ENCODE measurements around the gene ISOC2. TPM values are rescaled to one million over a fixed set of nuclear protein-coding genes. Genes with fewer than 3 reads are reported as not detected.
"Not testable (repeated sequence)": the region's sequence is repeated elsewhere in the genome, so short reads cannot be mapped to it uniquely, and the experiment has no call there.

The ISOC2 gene
- total and polyA plus RNA-seq, 8 donors = 23.8 to 49.4 (median 31.8) TPM

DNA sequence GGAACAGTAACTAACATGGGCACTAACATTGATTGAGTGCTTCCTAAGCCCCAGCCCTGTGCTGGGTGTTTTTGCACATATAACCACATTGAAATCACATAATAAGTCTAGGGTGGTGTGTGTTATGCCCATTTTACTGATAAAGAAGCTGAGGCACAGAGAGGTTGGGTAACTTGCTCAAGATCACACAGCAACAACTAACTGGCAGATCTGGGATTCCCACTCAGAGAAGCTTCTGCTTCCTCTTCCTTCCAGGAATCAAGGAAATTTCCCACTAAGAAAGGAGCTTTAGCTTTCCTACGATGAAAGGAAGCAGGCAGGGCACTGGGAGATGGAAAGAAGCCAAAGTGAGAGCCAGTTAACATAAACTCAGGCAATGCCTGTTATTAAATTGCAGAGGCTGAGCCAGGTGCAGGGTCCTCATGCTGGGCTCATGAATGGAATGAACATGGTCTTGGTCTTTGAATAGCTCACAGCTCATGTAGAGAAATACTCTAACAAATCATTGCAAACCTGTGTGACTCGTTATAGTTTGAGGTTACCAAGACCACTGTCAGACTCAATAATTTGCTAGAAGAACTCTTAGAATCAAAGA is 36.9 kb upstream of the ISOC2 start:
- Histone ChIP-seq H3K4me1 (peaks cover 0 to 3% of the 10 kb centered on the region in 2 donors), H3K27ac (no peak overlapping the region), H3K36me3 (no peaks in the 10 kb centered on the region), H3K4me3 (no peak overlapping the region), H3K9me3 (no peaks in the 10 kb centered on the region), H3K27me3 (peaks cover 0 to 16% of the 10 kb centered on the region in 2 donors)
- ATAC-seq (no peak), DNase-seq (no peak)
- TF ChIP-seq, protein P1, sequence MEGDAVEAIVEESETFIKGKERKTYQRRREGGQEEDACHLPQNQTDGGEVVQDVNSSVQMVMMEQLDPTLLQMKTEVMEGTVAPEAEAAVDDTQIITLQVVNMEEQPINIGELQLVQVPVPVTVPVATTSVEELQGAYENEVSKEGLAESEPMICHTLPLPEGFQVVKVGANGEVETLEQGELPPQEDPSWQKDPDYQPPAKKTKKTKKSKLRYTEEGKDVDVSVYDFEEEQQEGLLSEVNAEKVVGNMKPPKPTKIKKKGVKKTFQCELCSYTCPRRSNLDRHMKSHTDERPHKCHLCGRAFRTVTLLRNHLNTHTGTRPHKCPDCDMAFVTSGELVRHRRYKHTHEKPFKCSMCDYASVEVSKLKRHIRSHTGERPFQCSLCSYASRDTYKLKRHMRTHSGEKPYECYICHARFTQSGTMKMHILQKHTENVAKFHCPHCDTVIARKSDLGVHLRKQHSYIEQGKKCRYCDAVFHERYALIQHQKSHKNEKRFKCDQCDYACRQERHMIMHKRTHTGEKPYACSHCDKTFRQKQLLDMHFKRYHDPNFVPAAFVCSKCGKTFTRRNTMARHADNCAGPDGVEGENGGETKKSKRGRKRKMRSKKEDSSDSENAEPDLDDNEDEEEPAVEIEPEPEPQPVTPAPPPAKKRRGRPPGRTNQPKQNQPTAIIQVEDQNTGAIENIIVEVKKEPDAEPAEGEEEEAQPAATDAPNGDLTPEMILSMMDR (IDR thresholded peaks at IDR 0.05) = no peak
- intact Hi-C loops (cut with DNase I) = no loop called here

GRCh38 chr19:55497763-55498162 is 36.3 kb upstream of the ISOC2 start:
- ATAC-seq = no peak
- intact Hi-C loops (cut with DNase I) = no loop called here

GRCh38 chr19:55496820-55497219 is 35.4 kb upstream of the ISOC2 start:
- intact Hi-C loops (cut with DNase I); H3K4me3 ChIP-seq; H3K4me1 ChIP-seq; H3K9me3 ChIP-seq; ATAC-seq; H3K27ac ChIP-seq; H3K36me3 ChIP-seq: not testable (repeated sequence)
- DNase-seq = peak in 1 of 4 donors; percentile 64
- H3K27me3 ChIP-seq = peaks cover 0 to 31% of the 10 kb centered on the region in 2 donors

More at GRCh38 chr19:55497763-55498162, 36.3 kb upstream of the ISOC2 start:
- H3K27me3 ChIP-seq = peaks cover 0 to 22% of the 10 kb centered on the region in 2 donors
- no peak overlapping the region for H3K4me3 ChIP-seq
- H3K27ac ChIP-seq = no peak overlapping the region
- H3K36me3 ChIP-seq = no peaks in the 10 kb centered on the region
- no peaks in the 10 kb centered on the region for H3K9me3 ChIP-seq
- H3K4me1 ChIP-seq = no peaks in the 10 kb centered on the region
- TF ChIP-seq, protein P1 (IDR thresholded peaks at IDR 0.05) = no peak
- DNase-seq = peak in 1 of 4 donors; percentile 59

GRCh38 chr19:55495646-55496349 is 34.4 kb upstream of the ISOC2 start:
- Histone ChIP-seq H3K4me1 (no peaks in the 10 kb centered on the region), H3K9me3 (no peaks in the 10 kb centered on the region), H3K4me3 (no peak overlapping the region), H3K27me3 (peaks cover 0 to 41% of the 10 kb centered on the region in 2 donors), H3K36me3 (no peaks in the 10 kb centered on the region), H3K27ac (no peak overlapping the region)
- TF ChIP-seq, protein P1 (IDR thresholded peaks at IDR 0.05) = no peak
- intact Hi-C loops (cut with DNase I) = no loop called here
- ATAC-seq = no peak
- no peak for DNase-seq

- ATAC-seq = peak; percentile 38
- Histone ChIP-seq H3K9me3 (no peaks in the 10 kb centered on the region), H3K4me3 (peak overlapping the region; percentile 3 to 15), H3K36me3 (no peaks in the 10 kb centered on the region), H3K27me3 (peaks cover 0 to 57% of the 10 kb centered on the region in 2 donors), H3K4me1 (no peaks in the 10 kb centered on the region), H3K27ac (peak overlapping the region in 1 of 2 donors; percentile 80)
- intact Hi-C loops (cut with DNase I) = no loop called here
- DNase-seq = peak in 1 of 4 donors; percentile 80
- TF ChIP-seq, protein P1 (IDR thresholded peaks at IDR 0.05) = no peak
Measured at GRCh38 chr19:55494172-55494761, 32.8 kb upstream of the ISOC2 start.
